Activated B cell treated with CpG ODN at 0.5 μM for 24 hours (primary cell): Measurements from ENCODE around the gene ARL6IP5. TPM values are rescaled to one million over a fixed set of nuclear protein-coding genes. Genes with fewer than 3 reads are reported as not detected.

Source experiments
- ATAC-seq: fragments of 200-7000 bp; cut with Tn5 transposase; one replicate; pipeline ENCODE4 v1.10.0; 2021; ENCODE audit warnings: low read depth, mild to moderate bottlenecking, moderate library complexity
- CTCF ChIA-PET: fragments of 350-600 bp; sonication (Branson Sonifier 250); formaldehyde crosslinking; loops from one replicate; lab custom pipeline; 2021; ENCODE audit warnings: antibody characterized with exemption; lab: Charles Lee
- POLR2A ChIA-PET: fragments of 350-600 bp; sonication (Branson Sonifier 250); formaldehyde crosslinking; loops from one replicate; lab custom pipeline; 2021; ENCODE audit warnings: antibody characterized with exemption; lab: Charles Lee
- DNase-seq: peaks from one replicate; pipeline ENCODE4 v3.0.0; 2022
- H3K27ac Mint-ChIP-seq: one replicate; pipeline ENCODE4 v1.8.0; 2020; ENCODE audit warnings: mixed read lengths
- H3K27me3 Mint-ChIP-seq: one replicate; pipeline ENCODE4 v1.8.0; 2021; ENCODE audit warnings: mixed read lengths
- H3K36me3 Mint-ChIP-seq: one replicate; pipeline ENCODE4 v1.8.0; 2021; ENCODE audit warnings: low read depth, mixed read lengths
- H3K4me1 Mint-ChIP-seq: one replicate; pipeline ENCODE4 v1.8.0; 2021; ENCODE audit warnings: mixed read lengths
- H3K4me3 Mint-ChIP-seq: one replicate; pipeline ENCODE4 v1.8.0; 2020; ENCODE audit warnings: mild to moderate bottlenecking, mixed read lengths
- H3K9me3 Mint-ChIP-seq: one replicate; pipeline ENCODE4 v1.8.0; 2020; ENCODE audit warnings: mixed read lengths
- CTCF ChIP-seq: fragments of 200-600 bp; IDR thresholded peaks from one replicate; pipeline ENCODE4 v1.8.0; 2022; ENCODE audit warnings: antibody characterized with exemption, mild to moderate bottlenecking
- intact Hi-C: fragments of 100-400 bp; cut with micrococcal nuclease; formaldehyde crosslinking; loops from one replicate; pipeline ENCODE4 v1.15.1; 2024
- total RNA-seq: library from RNA; stranded (reverse); gene quantifications from 2 replicates; pipeline ENCODE4 v1.2.3, GENCODE V29; 2022

ARL6IP5 gene
- total RNA-seq, 1 donor from 2014 or later, result 77.5 TPM

GRCh38 chr3:69149586-69149985, 64.8 kb downstream of the ARL6IP5 start:
- H3K36me3 Mint-ChIP-seq, result no peaks in the 10 kb centered on the region
- DNase-seq, result no peak
- no peak overlapping the region for H3K27ac Mint-ChIP-seq
- ChIA-PET CTCF (interaction anchor here (1.6 kb wide), 1 partner anchor 12 kb away, joined by 3 read pairs; no protein-coding TSS in a partner anchor), POLR2A (no interaction called here)
- intact Hi-C loops, result no loop called here
- H3K27me3 Mint-ChIP-seq, result peaks cover 4% of the 10 kb centered on the region
- no peaks in the 10 kb centered on the region for H3K4me1 Mint-ChIP-seq
- H3K9me3 Mint-ChIP-seq, result no peaks in the 10 kb centered on the region
- H3K4me3 Mint-ChIP-seq, result no peak overlapping the region
- TF ChIP-seq CTCF, result no peak
- ATAC-seq, result no peak

Other genes with a start within 250 kb of the ARL6IP5 start
- not detected in 2 replicates for gene TAFA4, start 152.4 kb upstream of the ARL6IP5 start, total RNA-seq
- 14.4 and 17.3 TPM in 2 replicates for gene EOGT, start 71.3 kb upstream of the ARL6IP5 start, total RNA-seq
- gene TMF1, start 32.6 kb upstream of the ARL6IP5 start, total RNA-seq, result 36.8 and 43.6 TPM in 2 replicates
- 86.6 and 91.9 TPM in 2 replicates for gene UBA3, start 4.6 kb upstream of the ARL6IP5 start, total RNA-seq
- not detected in 2 replicates for gene LMOD3, start 37.7 kb downstream of the ARL6IP5 start, total RNA-seq